Osteocyte (in vitro differentiated cells): Measurements from ENCODE around the gene WDR48. TPM values are rescaled to one million over a fixed set of nuclear protein-coding genes. Genes with fewer than 3 reads are reported as not detected.

Experiments used
- DNase-seq: peaks from one replicate; pipeline ENCODE4 v3.0.0; 2021; ENCODE audit warnings: mixed read lengths; ENCODE audit not compliant: unreplicated experiment; ENCODE audit errors: extremely low spot score
- H3K27ac Mint-ChIP-seq: one replicate; pipeline ENCODE4 v1.8.0; 2021; ENCODE audit warnings: mild to moderate bottlenecking, mixed read lengths; ENCODE audit not compliant: unreplicated experiment
- H3K27me3 Mint-ChIP-seq: one replicate; pipeline ENCODE4 v1.8.0; 2021; ENCODE audit warnings: mixed read lengths; ENCODE audit not compliant: unreplicated experiment
- H3K36me3 Mint-ChIP-seq: one replicate; pipeline ENCODE4 v1.8.0; 2021; ENCODE audit warnings: mixed read lengths; ENCODE audit not compliant: unreplicated experiment
- H3K4me1 Mint-ChIP-seq: one replicate; pipeline ENCODE4 v1.8.0; 2021; ENCODE audit warnings: mixed read lengths; ENCODE audit not compliant: unreplicated experiment
- H3K4me3 Mint-ChIP-seq: one replicate; pipeline ENCODE4 v1.8.0; 2021; ENCODE audit warnings: mild to moderate bottlenecking, moderate library complexity, mixed read lengths; ENCODE audit not compliant: unreplicated experiment
- H3K9me3 Mint-ChIP-seq: one replicate; pipeline ENCODE4 v1.8.0; 2021; ENCODE audit warnings: mixed read lengths; ENCODE audit not compliant: unreplicated experiment
- long read RNA-seq: library from polyadenylated mRNA; unstranded; transcript quantifications from one replicate; pipeline ENCODE4 v2.0.0, GENCODE V29; 2021
- total RNA-seq: library from RNA; stranded (reverse); gene quantifications from 2 replicates; pipeline ENCODE4 v1.2.1, GENCODE V29; 2021
- TF ChIP-seq, protein P1 (sequence below): fragments of 200-600 bp; sonication (generic); IDR thresholded peaks from 2 replicates; pipeline ENCODE4 v1.5.0; 2021; ENCODE audit warnings: antibody characterized with exemption, mild to moderate bottlenecking, moderate library complexity

Gene WDR48
- 44.5 and 45.4 TPM in 2 replicates for total RNA-seq
- long read RNA-seq, transcript WDR48-201 (19 exons, 3,707 nt): major isoform, 204 of 333 reads
- long read RNA-seq, partial matches to known transcripts: 93 of 333 reads
- long read RNA-seq, other reads (novel, unspliced or antisense): 36 of 333 reads

DNA sequence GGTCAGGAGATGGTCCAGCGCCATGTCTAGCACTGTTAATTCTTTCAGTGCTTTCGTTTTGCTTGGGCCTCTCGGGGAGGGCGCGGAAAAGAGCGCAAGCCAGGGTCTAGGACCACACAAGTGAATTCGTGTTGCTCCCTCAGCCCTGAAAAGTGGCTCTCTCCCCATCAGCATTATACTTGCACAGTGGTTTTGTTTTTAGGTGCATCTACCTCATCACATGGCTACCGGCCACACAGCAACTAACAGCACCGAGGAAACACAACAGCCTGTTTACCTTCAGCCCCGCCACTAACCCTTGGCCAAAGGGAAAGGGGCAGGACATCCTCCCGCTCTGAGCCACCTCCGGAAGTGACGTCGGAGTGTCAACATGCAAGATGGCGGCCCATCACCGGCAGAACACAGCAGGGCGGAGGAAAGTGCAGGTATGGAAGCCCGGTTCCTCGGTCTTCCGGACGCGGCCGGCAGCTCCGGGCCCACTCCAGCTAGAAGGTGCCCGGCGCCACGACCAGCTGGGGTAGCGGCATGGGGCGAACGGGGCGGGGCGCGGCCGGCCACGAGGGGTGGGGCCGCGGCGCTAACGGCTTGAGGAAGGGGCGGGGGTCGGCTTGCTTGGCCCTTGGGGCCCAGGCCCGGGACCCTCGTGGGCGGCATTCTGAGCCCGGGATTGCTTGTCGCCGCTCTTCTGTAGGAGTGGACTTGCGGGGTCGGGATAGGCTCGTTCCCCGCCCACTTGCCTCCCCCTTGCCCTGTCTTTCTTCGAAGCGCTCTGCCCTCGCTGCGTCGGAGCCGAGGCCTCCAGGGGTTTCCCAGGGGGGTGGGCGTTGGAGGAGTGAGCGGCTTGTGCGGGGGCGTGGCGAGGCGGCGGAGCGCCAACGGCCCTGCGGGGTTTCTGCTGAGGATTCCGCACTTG is at the start of gene WDR48, which contains the start of gene SCN11A:
WDR48 (plus strand) TSS at position 368 of the 913 bp plus-strand sequence; CDS start at position 378, 10 bp downstream.
SCN11A (minus strand) TSS at position 296 of the 913 bp plus-strand sequence. CDS start 101,582 bp downstream, outside the sequence.
- Mint-ChIP-seq H3K27me3 (peaks cover 28% of the 10 kb centered on the region), H3K9me3 (no peaks in the 10 kb centered on the region), H3K4me1 (peaks cover 23% of the 10 kb centered on the region), H3K4me3 (peak within 1 kb of the TSS; percentile 94), H3K36me3 (no peaks in the 10 kb centered on the region), H3K27ac (peak within 1 kb of the TSS; percentile 93)
- TF ChIP-seq, protein P1, sequence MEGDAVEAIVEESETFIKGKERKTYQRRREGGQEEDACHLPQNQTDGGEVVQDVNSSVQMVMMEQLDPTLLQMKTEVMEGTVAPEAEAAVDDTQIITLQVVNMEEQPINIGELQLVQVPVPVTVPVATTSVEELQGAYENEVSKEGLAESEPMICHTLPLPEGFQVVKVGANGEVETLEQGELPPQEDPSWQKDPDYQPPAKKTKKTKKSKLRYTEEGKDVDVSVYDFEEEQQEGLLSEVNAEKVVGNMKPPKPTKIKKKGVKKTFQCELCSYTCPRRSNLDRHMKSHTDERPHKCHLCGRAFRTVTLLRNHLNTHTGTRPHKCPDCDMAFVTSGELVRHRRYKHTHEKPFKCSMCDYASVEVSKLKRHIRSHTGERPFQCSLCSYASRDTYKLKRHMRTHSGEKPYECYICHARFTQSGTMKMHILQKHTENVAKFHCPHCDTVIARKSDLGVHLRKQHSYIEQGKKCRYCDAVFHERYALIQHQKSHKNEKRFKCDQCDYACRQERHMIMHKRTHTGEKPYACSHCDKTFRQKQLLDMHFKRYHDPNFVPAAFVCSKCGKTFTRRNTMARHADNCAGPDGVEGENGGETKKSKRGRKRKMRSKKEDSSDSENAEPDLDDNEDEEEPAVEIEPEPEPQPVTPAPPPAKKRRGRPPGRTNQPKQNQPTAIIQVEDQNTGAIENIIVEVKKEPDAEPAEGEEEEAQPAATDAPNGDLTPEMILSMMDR: no peak
- peak; percentile 93 for DNase-seq

DNA sequence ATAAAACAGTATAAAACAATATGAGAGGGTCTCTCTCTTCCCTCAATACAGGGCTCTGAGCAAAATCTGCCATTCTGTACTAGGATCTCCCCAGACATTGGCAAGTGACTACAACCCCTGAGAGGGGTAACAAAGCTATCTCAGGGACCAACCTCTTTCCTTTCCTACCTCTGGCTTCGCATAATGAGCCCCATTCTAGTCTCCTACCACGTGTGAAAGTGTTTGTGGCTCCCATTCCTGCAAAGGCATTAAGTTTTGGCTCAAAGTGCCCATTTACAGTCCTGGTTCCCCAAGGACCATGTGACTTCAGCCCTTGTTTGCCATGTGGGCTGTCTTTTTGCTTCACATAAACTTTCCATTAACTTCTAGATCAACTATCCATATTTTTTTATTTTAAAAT is 46.5 kb upstream of the WDR48 start:
- H3K4me3 Mint-ChIP-seq: no peak overlapping the region
- H3K9me3 Mint-ChIP-seq: no peaks in the 10 kb centered on the region
- no peak for DNase-seq
- H3K27me3 Mint-ChIP-seq: peaks cover 28% of the 10 kb centered on the region
- TF ChIP-seq, protein P1: no peak
- H3K36me3 Mint-ChIP-seq: no peaks in the 10 kb centered on the region
- no peaks in the 10 kb centered on the region for H3K4me1 Mint-ChIP-seq
- no peak overlapping the region for H3K27ac Mint-ChIP-seq

DNA sequence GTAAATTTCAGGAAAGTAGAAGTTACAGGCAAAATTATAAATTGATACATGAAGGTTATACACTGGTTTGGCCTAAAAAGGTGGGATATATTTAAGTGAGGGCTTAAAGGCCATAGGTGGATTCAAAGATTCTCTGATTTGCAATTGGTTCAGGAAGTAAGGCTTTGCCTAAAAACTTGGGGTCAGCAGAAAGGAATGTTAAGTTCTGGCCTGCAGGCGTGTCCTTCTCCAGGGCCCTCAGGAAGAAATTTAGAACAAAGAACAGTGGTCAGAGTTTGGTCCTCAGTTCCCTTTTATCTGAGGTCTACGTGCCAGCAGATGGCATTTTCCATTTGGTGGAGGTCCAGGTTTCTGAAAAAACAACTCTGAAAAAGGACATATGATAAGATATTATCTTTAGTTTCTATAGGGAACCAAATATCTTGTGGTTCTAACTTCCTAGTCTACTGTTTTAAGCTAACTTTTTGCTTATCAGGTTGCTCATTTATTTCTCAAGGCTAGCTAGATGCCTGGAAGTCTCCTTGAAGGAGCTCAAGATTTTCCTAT is 40.6 kb upstream of the WDR48 start:
- Mint-ChIP-seq H3K4me1 (no peaks in the 10 kb centered on the region), H3K4me3 (no peak overlapping the region), H3K27me3 (peaks cover 21% of the 10 kb centered on the region), H3K36me3 (no peaks in the 10 kb centered on the region), H3K27ac (no peak overlapping the region), H3K9me3 (no peaks in the 10 kb centered on the region)
- TF ChIP-seq, protein P1: no peak
- no peak for DNase-seq

DNA sequence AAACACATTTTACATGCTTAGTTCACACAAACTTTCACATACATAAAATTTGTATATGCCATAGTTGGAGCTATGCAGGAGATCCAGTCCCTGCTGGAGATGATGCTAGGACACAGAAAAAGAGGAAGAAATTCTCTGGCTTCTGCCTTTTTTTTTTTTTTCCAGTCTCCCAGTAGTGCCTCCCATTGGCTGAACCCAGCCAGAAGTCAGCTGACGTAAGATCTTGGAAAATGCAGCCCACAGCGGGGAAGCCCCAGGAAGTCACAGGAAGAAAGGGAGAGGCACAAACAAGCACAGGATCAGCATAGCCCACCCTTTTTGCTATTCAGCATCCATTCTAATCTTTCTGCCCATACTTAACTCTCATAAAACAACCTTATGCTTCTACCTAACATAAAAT is 38.5 kb upstream of the WDR48 start:
- Mint-ChIP-seq H3K36me3 (no peaks in the 10 kb centered on the region), H3K27ac (no peak overlapping the region), H3K4me1 (no peaks in the 10 kb centered on the region), H3K4me3 (no peak overlapping the region), H3K9me3 (no peaks in the 10 kb centered on the region), H3K27me3 (peaks cover 29% of the 10 kb centered on the region)
- DNase-seq: no peak
- TF ChIP-seq, protein P1: no peak
